ENCODE measurements around the gene NRARP. TPM values are rescaled to one million over a fixed set of nuclear protein-coding genes. Genes with fewer than 3 reads are reported as not detected.
A peak's percentile ranks its signal among the peaks of the same experiment; 100 is the strongest.

NRARP gene
- total RNA-seq, 6 experiments from 2014 or later = 0.57 to 2.3 (median 0.98) TPM

GRCh38 chr9:137293482-137294090, 8.5 kb downstream of the NRARP start:
- Histone ChIP-seq H3K27me3 (peaks cover 0 to 6% of the 10 kb centered on the region in 2 donors), H3K4me1 (peaks cover 0 to 8% (median 0%) of the 10 kb centered on the region in 4 donors), H3K9me3 (no peaks in the 10 kb centered on the region), H3K27ac (peak overlapping the region in 1 of 3 donors; percentile 15), H3K4me3 (peak overlapping the region in 1 of 3 donors; percentile 13), H3K36me3 (no peaks in the 10 kb centered on the region)
- ATAC-seq (peak in 2 of 4 donors; percentile 9 to 34), DNase-seq (no peak)
- 43% methylated on average over 18 of the region's 29 CpGs for WGBS (ENCODE audit: insufficient coverage, low coverage, low lambda C conversion rate, missing lambda C conversion rate)
- TF ChIP-seq, protein P1, sequence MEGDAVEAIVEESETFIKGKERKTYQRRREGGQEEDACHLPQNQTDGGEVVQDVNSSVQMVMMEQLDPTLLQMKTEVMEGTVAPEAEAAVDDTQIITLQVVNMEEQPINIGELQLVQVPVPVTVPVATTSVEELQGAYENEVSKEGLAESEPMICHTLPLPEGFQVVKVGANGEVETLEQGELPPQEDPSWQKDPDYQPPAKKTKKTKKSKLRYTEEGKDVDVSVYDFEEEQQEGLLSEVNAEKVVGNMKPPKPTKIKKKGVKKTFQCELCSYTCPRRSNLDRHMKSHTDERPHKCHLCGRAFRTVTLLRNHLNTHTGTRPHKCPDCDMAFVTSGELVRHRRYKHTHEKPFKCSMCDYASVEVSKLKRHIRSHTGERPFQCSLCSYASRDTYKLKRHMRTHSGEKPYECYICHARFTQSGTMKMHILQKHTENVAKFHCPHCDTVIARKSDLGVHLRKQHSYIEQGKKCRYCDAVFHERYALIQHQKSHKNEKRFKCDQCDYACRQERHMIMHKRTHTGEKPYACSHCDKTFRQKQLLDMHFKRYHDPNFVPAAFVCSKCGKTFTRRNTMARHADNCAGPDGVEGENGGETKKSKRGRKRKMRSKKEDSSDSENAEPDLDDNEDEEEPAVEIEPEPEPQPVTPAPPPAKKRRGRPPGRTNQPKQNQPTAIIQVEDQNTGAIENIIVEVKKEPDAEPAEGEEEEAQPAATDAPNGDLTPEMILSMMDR (IDR thresholded peaks at IDR 0.05) = no peak
- no peak for TF ChIP-seq POLR2A (IDR thresholded peaks at IDR 0.05)
- intact Hi-C loops (cut with DNase I) = no loop called here

GRCh38 chr9:137293094-137293481, 9.0 kb downstream of the NRARP start:
- 85% methylated on average over 4 of the region's 15 CpGs for WGBS (ENCODE audit: insufficient coverage, low coverage, low lambda C conversion rate, missing lambda C conversion rate)
- Histone ChIP-seq H3K27me3 (peaks cover 0 to 6% of the 10 kb centered on the region in 2 donors), H3K4me3 (no peak overlapping the region), H3K27ac (no peak overlapping the region), H3K36me3 (no peaks in the 10 kb centered on the region), H3K4me1 (peaks cover 0 to 8% (median 0%) of the 10 kb centered on the region in 4 donors), H3K9me3 (no peaks in the 10 kb centered on the region)
- intact Hi-C loops (cut with DNase I) = no loop called here
- TF ChIP-seq, protein P1 (IDR thresholded peaks at IDR 0.05) = no peak
- DNase-seq (no peak), ATAC-seq (no peak)

- no peaks in the 10 kb centered on the region for H3K4me1 ChIP-seq
- intact Hi-C loops (cut with DNase I) = no loop called here
- no peak overlapping the region for H3K4me3 ChIP-seq
- peak in 2 of 3 donors; percentile 75 to 76 for DNase-seq
- no peak overlapping the region for H3K27ac ChIP-seq
- no peak for TF ChIP-seq POLR2A (IDR thresholded peaks at IDR 0.05)
- TF ChIP-seq, protein P1 (IDR thresholded peaks at IDR 0.05) = peak; percentile 58 to 78 (median 66)
- no peaks in the 10 kb centered on the region for H3K27me3 ChIP-seq
- H3K9me3 ChIP-seq = no peaks in the 10 kb centered on the region
- 22% methylated on average over 9 of the region's 14 CpGs for WGBS (ENCODE audit: insufficient coverage, low coverage, low lambda C conversion rate, missing lambda C conversion rate)
- H3K36me3 ChIP-seq = no peaks in the 10 kb centered on the region
- ATAC-seq = peak; percentile 98 to 100 (median 100)
These were observed 15.1 kb downstream of the NRARP start for GRCh38 chr9:137286975-137287383.

DNA sequence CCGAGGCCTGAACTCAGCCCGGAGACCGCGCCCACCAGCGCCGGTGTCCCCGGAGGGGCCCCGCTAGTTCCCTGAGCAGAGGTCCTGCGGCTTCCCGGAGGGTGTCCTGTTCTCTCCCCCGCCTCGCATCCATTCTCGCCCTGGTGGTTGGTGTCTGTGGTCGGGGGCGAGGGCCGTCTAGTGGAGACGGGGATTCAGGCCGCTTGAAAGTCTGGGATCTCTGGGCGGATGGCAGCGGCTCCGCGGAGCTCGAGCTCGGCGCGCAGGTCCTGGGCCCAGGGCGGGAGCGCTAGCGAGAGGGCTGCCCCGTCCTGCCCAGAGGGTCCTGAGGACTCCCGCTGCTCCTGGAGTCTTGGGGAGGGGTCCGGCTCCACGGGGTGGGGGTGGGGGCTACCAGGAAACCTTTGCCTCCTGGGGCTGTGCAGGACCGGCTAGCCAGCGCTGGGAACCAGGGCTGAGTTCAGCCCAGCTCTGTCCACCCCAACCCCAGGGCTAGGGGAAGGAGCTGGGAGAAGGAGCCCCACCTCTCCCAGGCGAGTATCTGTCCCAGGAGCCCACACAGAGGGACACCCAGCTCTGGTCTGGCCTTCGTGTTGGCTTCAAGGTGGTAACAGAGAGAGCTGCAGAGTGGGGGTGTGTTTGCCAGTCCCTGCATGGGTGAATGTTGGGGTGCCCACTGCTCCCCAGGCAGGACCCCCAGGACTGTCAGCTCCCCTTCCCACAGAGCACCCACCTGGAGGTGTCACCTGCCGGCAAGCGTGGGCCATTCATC, 20.5 kb downstream of the NRARP start:
- ATAC-seq (no peak), DNase-seq (peak in 1 of 3 donors; percentile 45)
- TF ChIP-seq, protein P1 (IDR thresholded peaks at IDR 0.05) = no peak
- TF ChIP-seq POLR2A (IDR thresholded peaks at IDR 0.05) = no peak
- 83% methylated on average over 7 of the region's 39 CpGs for WGBS (ENCODE audit: insufficient coverage, low coverage, low lambda C conversion rate, missing lambda C conversion rate)
- Histone ChIP-seq H3K27ac (no peak overlapping the region), H3K4me1 (no peaks in the 10 kb centered on the region), H3K4me3 (no peak overlapping the region), H3K27me3 (no peaks in the 10 kb centered on the region), H3K36me3 (no peaks in the 10 kb centered on the region), H3K9me3 (no peaks in the 10 kb centered on the region)
- intact Hi-C loops (cut with DNase I) = no loop called here
